ENCODE data around the gene TSPAN9.

Gene TSPAN9

GRCh38 chr12:3036901-3037600, 40.1 kb upstream of the TSPAN9 start:
- Histone ChIP-seq H3K9me3 (ENCODE audit: control insufficient read depth, low read length) (no peaks in the 10 kb centered on the region), H3K36me3 (ENCODE audit: control insufficient read depth, insufficient read depth, low read length) (peaks cover 51% of the 10 kb centered on the region), H3K4me1 (ENCODE audit: control insufficient read depth, insufficient read depth, low read length, poor library complexity, severe bottlenecking) (peaks cover 9% of the 10 kb centered on the region), H3K4me3 (ENCODE audit: extremely low read depth, insufficient read depth, low read length, poor library complexity, severe bottlenecking) (no peak overlapping the region), H3K27ac (ENCODE audit: low read depth, low read length, severe bottlenecking) (no peak overlapping the region)
- WGBS, 2 experiments (ENCODE audit: insufficient coverage in 2 of 2): 94 to 96% methylated on average over 6 to 9 of the region's 12 CpGs

- Histone ChIP-seq H3K9me3 (ENCODE audit: control insufficient read depth, low read length) (no peaks in the 10 kb centered on the region), H3K27ac (ENCODE audit: low read depth, low read length, severe bottlenecking) (no peak overlapping the region), H3K4me3 (ENCODE audit: extremely low read depth, insufficient read depth, low read length, poor library complexity, severe bottlenecking) (no peak overlapping the region), H3K36me3 (ENCODE audit: control insufficient read depth, insufficient read depth, low read length) (peaks cover 56% of the 10 kb centered on the region), H3K4me1 (ENCODE audit: control insufficient read depth, insufficient read depth, low read length, poor library complexity, severe bottlenecking) (peaks cover 9% of the 10 kb centered on the region)
- WGBS, 2 experiments (ENCODE audit: insufficient coverage in 2 of 2): 83 to 86% methylated on average over 7 of the region's 7 CpGs
These were observed 39.0 kb upstream of the TSPAN9 start for GRCh38 chr12:3038166-3038565.

- Histone ChIP-seq H3K4me1 (ENCODE audit: control insufficient read depth, insufficient read depth, low read length, poor library complexity, severe bottlenecking) (peaks cover 4% of the 10 kb centered on the region), H3K9me3 (ENCODE audit: control insufficient read depth, low read length) (no peaks in the 10 kb centered on the region), H3K36me3 (ENCODE audit: control insufficient read depth, insufficient read depth, low read length) (peaks cover 56% of the 10 kb centered on the region), H3K27ac (ENCODE audit: low read depth, low read length, severe bottlenecking) (no peak overlapping the region), H3K4me3 (ENCODE audit: extremely low read depth, insufficient read depth, low read length, poor library complexity, severe bottlenecking) (no peak overlapping the region)
- WGBS, 2 experiments (ENCODE audit: insufficient coverage in 2 of 2): 93 to 97% methylated on average over 7 to 9 of the region's 11 CpGs
These were observed 38.2 kb upstream of the TSPAN9 start for GRCh38 chr12:3038926-3039510.

- H3K4me1 ChIP-seq (ENCODE audit: control insufficient read depth, insufficient read depth, low read length, poor library complexity, severe bottlenecking): peaks cover 3% of the 10 kb centered on the region
- no peak overlapping the region for H3K27ac ChIP-seq (ENCODE audit: low read depth, low read length, severe bottlenecking)
- peaks cover 57% of the 10 kb centered on the region for H3K36me3 ChIP-seq (ENCODE audit: control insufficient read depth, insufficient read depth, low read length)
- WGBS, 2 experiments (ENCODE audit: insufficient coverage in 2 of 2): 96 to 99% methylated on average over 9 to 15 of the region's 15 CpGs
- H3K9me3 ChIP-seq (ENCODE audit: control insufficient read depth, low read length): no peaks in the 10 kb centered on the region
- no peak overlapping the region for H3K4me3 ChIP-seq (ENCODE audit: extremely low read depth, insufficient read depth, low read length, poor library complexity, severe bottlenecking)
These were observed 37.0 kb upstream of the TSPAN9 start for GRCh38 chr12:3040026-3040656.

GRCh38 chr12:3040663-3041544, 36.3 kb upstream of the TSPAN9 start:
- Histone ChIP-seq H3K36me3 (ENCODE audit: control insufficient read depth, insufficient read depth, low read length) (peaks cover 57% of the 10 kb centered on the region), H3K4me1 (ENCODE audit: control insufficient read depth, insufficient read depth, low read length, poor library complexity, severe bottlenecking) (peaks cover under 1% of the 10 kb centered on the region), H3K4me3 (ENCODE audit: extremely low read depth, insufficient read depth, low read length, poor library complexity, severe bottlenecking) (no peak overlapping the region), H3K27ac (ENCODE audit: low read depth, low read length, severe bottlenecking) (no peak overlapping the region), H3K9me3 (ENCODE audit: control insufficient read depth, low read length) (no peaks in the 10 kb centered on the region)
- 95% methylated on average over 27 to 28 of the region's 29 CpGs for WGBS, 2 experiments (ENCODE audit: insufficient coverage in 2 of 2)

- H3K36me3 ChIP-seq (ENCODE audit: control insufficient read depth, insufficient read depth, low read length): peaks cover 57% of the 10 kb centered on the region
- H3K27ac ChIP-seq (ENCODE audit: low read depth, low read length, severe bottlenecking): no peak overlapping the region
- H3K4me3 ChIP-seq (ENCODE audit: extremely low read depth, insufficient read depth, low read length, poor library complexity, severe bottlenecking): no peak overlapping the region
- WGBS, 2 experiments (ENCODE audit: insufficient coverage in 2 of 2): 81 to 87% methylated on average over 10 of the region's 11 CpGs
- H3K9me3 ChIP-seq (ENCODE audit: control insufficient read depth, low read length): no peaks in the 10 kb centered on the region
- peaks cover 5% of the 10 kb centered on the region for H3K4me1 ChIP-seq (ENCODE audit: control insufficient read depth, insufficient read depth, low read length, poor library complexity, severe bottlenecking)
These were observed 35.5 kb upstream of the TSPAN9 start for GRCh38 chr12:3041558-3042164.

- peaks cover 52% of the 10 kb centered on the region for H3K36me3 ChIP-seq (ENCODE audit: control insufficient read depth, insufficient read depth, low read length)
- H3K4me3 ChIP-seq (ENCODE audit: extremely low read depth, insufficient read depth, low read length, poor library complexity, severe bottlenecking): no peak overlapping the region
- WGBS, 2 experiments (ENCODE audit: insufficient coverage in 2 of 2): 90 to 100% methylated on average over 6 to 7 of the region's 8 CpGs
- no peaks in the 10 kb centered on the region for H3K9me3 ChIP-seq (ENCODE audit: control insufficient read depth, low read length)
- H3K4me1 ChIP-seq (ENCODE audit: control insufficient read depth, insufficient read depth, low read length, poor library complexity, severe bottlenecking): peaks cover 5% of the 10 kb centered on the region
- H3K27ac ChIP-seq (ENCODE audit: low read depth, low read length, severe bottlenecking): no peak overlapping the region
These were observed 34.8 kb upstream of the TSPAN9 start for GRCh38 chr12:3042394-3042793.

GRCh38 chr12:3042826-3043225, 34.4 kb upstream of the TSPAN9 start:
- peaks cover 50% of the 10 kb centered on the region for H3K36me3 ChIP-seq (ENCODE audit: control insufficient read depth, insufficient read depth, low read length)
- peaks cover 5% of the 10 kb centered on the region for H3K4me1 ChIP-seq (ENCODE audit: control insufficient read depth, insufficient read depth, low read length, poor library complexity, severe bottlenecking)
- H3K4me3 ChIP-seq (ENCODE audit: extremely low read depth, insufficient read depth, low read length, poor library complexity, severe bottlenecking): no peak overlapping the region
- no peak overlapping the region for H3K27ac ChIP-seq (ENCODE audit: low read depth, low read length, severe bottlenecking)
- WGBS, 2 experiments (ENCODE audit: insufficient coverage in 2 of 2): 95 to 98% methylated on average over 4 of the region's 4 CpGs
- no peaks in the 10 kb centered on the region for H3K9me3 ChIP-seq (ENCODE audit: control insufficient read depth, low read length)

GRCh38 chr12:3043406-3043805, 33.8 kb upstream of the TSPAN9 start:
- Histone ChIP-seq H3K4me1 (ENCODE audit: control insufficient read depth, insufficient read depth, low read length, poor library complexity, severe bottlenecking) (peaks cover 5% of the 10 kb centered on the region), H3K36me3 (ENCODE audit: control insufficient read depth, insufficient read depth, low read length) (peaks cover 44% of the 10 kb centered on the region), H3K27ac (ENCODE audit: low read depth, low read length, severe bottlenecking) (no peak overlapping the region), H3K4me3 (ENCODE audit: extremely low read depth, insufficient read depth, low read length, poor library complexity, severe bottlenecking) (no peak overlapping the region), H3K9me3 (ENCODE audit: control insufficient read depth, low read length) (no peaks in the 10 kb centered on the region)
- 78 to 92% methylated on average over 5 to 7 of the region's 7 CpGs for WGBS, 2 experiments (ENCODE audit: insufficient coverage in 2 of 2)

GRCh38 chr12:3044141-3044630, 33.0 kb upstream of the TSPAN9 start:
- peaks cover 36% of the 10 kb centered on the region for H3K36me3 ChIP-seq (ENCODE audit: control insufficient read depth, insufficient read depth, low read length)
- no peak overlapping the region for H3K4me3 ChIP-seq (ENCODE audit: extremely low read depth, insufficient read depth, low read length, poor library complexity, severe bottlenecking)
- no peak overlapping the region for H3K27ac ChIP-seq (ENCODE audit: low read depth, low read length, severe bottlenecking)
- 87 to 91% methylated on average over 5 to 6 of the region's 8 CpGs for WGBS, 2 experiments (ENCODE audit: insufficient coverage in 2 of 2)
- peaks cover 5% of the 10 kb centered on the region for H3K4me1 ChIP-seq (ENCODE audit: control insufficient read depth, insufficient read depth, low read length, poor library complexity, severe bottlenecking)
- H3K9me3 ChIP-seq (ENCODE audit: control insufficient read depth, low read length): no peaks in the 10 kb centered on the region

Data from mesodermal cell (in vitro differentiated cells).